A549 (cell line): ENCODE measurements around the gene ACTN2.

Experiments
- CHD2 ChIP-seq: fragments of 150-350 bp; IDR thresholded peaks from 2 replicates; pipeline ENCODE4 v1.6.1; 2014; ENCODE audit warnings: low read length; ENCODE audit not compliant: partially characterized antibody
- CTCF ChIP-seq: fragments of >200 bp; sonication (Bioruptor Twin); formaldehyde crosslinking; IDR thresholded peaks from 3 replicates; pipeline ENCODE4 v1.5.1; 2016
- EP300 ChIP-seq, 2 experiments: fragments of >200 bp; sonication (Bioruptor Twin); formaldehyde crosslinking; IDR thresholded peaks; 2 replicates in 1 of 2; 3 replicates in 1 of 2; pipeline ENCODE4 v1.6.1; 2016 to 2017
- ESRRA ChIP-seq: fragments of 150-350 bp; IDR thresholded peaks from 2 replicates; pipeline ENCODE4 v1.6.1; 2014; ENCODE audit warnings: mild to moderate bottlenecking, low read length, borderline replicate concordance
- MAZ ChIP-seq: fragments of 150-350 bp; IDR thresholded peaks from 2 replicates; pipeline ENCODE4 v1.6.1; 2014; ENCODE audit warnings: antibody characterized with exemption, low read depth, low read length, borderline replicate concordance
- POLR2AphosphoS2 ChIP-seq: conservative IDR thresholded peaks from 2 replicates; pipeline ENCODE4 v1.6.1; 2012; ENCODE audit warnings: low read length, improper control_type of control experiment, inconsistent platforms
- RAD21 ChIP-seq, 2 experiments: fragments of >200 bp in 1 of 2; sonication (Bioruptor Twin) in 1 of 2; formaldehyde crosslinking in 1 of 2; IDR thresholded peaks in 1 of 2; conservative IDR thresholded peaks in 1 of 2; 2 replicates in 1 of 2; 3 replicates in 1 of 2; pipeline ENCODE4 v1.6.1; 2012 to 2018; ENCODE audit warnings: inconsistent platforms in 1 of 2
- RNF2 ChIP-seq: fragments of 200-600 bp; sonication (generic); IDR thresholded peaks from 2 replicates; pipeline ENCODE4 v1.6.1; 2016; ENCODE audit warnings: low read depth, mild to moderate bottlenecking, antibody characterized with exemption, moderate library complexity, borderline replicate concordance
- SMC3 ChIP-seq: fragments of >200 bp; sonication (Bioruptor Twin); formaldehyde crosslinking; IDR thresholded peaks from 3 replicates; pipeline ENCODE4 v1.6.1; 2018; ENCODE audit warnings: inconsistent platforms
- TF ChIP-seq, protein P1 (sequence below): IDR thresholded peaks from 2 replicates; pipeline ENCODE4 v1.6.1; 2012

- TF ChIP-seq ESRRA: no peak
- TF ChIP-seq CHD2: no peak
- TF ChIP-seq, protein P1, sequence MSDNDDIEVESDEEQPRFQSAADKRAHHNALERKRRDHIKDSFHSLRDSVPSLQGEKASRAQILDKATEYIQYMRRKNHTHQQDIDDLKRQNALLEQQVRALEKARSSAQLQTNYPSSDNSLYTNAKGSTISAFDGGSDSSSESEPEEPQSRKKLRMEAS: no peak
- TF ChIP-seq POLR2AphosphoS2: no peak
- TF ChIP-seq EP300 (IDR thresholded peaks at IDR 0.05): no peak
- TF ChIP-seq SMC3: no peak
- no peak for TF ChIP-seq RAD21 (conservative IDR thresholded peaks at IDR 0.05 in 1 of 2, IDR thresholded peaks at IDR 0.05 in 1 of 2)
- TF ChIP-seq RNF2: no peak
- no peak for TF ChIP-seq MAZ
- TF ChIP-seq CTCF: no peak
Measured at GRCh38 chr1:236638945-236639344, 47.4 kb upstream of the ACTN2 start.
